ENCODE data around the gene CCDC121.

Gene CCDC121

DNA sequence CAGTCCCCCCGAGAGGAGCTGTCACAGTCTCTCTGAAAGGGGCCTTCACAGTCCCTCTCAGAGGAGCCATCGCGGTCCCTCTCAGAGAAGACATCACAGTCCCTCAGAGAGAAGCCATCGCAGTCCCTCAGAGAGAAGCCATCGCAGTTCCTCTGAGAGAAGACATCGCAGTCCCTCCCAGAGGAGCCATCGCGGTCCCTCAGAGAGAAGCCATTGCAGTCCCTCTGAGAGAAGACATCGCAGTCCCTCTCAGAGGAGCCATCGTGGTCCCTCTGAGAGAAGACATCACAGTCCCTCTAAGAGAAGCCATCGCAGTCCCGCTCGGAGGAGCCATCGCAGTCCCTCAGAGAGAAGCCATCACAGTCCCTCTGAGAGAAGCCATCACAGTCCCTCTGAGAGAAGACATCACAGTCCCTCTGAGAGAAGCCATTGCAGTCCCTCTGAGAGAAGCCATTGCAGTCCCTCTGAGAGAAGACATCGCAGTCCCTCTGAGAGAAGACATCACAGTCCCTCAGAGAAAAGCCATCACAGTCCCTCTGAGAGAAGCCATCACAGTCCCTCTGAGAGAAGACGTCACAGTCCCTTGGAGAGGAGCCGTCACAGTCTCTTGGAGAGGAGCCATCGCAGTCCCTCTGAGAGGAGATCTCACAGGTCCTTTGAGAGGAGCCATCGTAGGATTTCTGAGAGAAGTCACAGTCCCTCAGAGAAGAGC, 47.2 kb downstream of the CCDC121 start:
- DNase-seq = peak; percentile 14
